LNCaP clone FGC (cell line): ENCODE data around the gene SLC16A3.

ENCODE experiments used
- DNase-seq: peaks from one replicate; pipeline ENCODE4 v3.0.0-alpha.2; 2011; ENCODE audit warnings: low read depth
- H3K4me3 ChIP-seq: 2 replicates; pipeline ENCODE4 v1.5.1; 2011; ENCODE audit warnings: mild to moderate bottlenecking, low read depth, low read length, control low read depth
- CTCF ChIP-seq: IDR thresholded peaks from 2 replicates; pipeline ENCODE4 v1.5.1; 2012; ENCODE audit warnings: mild to moderate bottlenecking; ENCODE audit not compliant: control insufficient read depth, insufficient read depth; ENCODE audit errors: extremely low read depth

Gene SLC16A3

GRCh38 chr17:82198092-82198491, 30.8 kb upstream of the SLC16A3 start:
- TF ChIP-seq CTCF, result no peak
- H3K4me3 ChIP-seq, result no peak overlapping the region
- DNase-seq, result no peak

GRCh38 chr17:82199496-82199895, 29.3 kb upstream of the SLC16A3 start:
- TF ChIP-seq CTCF, result no peak
- H3K4me3 ChIP-seq, result no peak overlapping the region
- DNase-seq, result no peak

- DNase-seq, result no peak
- H3K4me3 ChIP-seq, result no peak overlapping the region
These were observed 28.7 kb upstream of the SLC16A3 start for GRCh38 chr17:82200135-82200534.

GRCh38 chr17:82200743-82201497, 27.9 kb upstream of the SLC16A3 start:
- no peak for TF ChIP-seq CTCF
- no peak overlapping the region for H3K4me3 ChIP-seq
- no peak for DNase-seq

More at GRCh38 chr17:82200135-82200534, 28.7 kb upstream of the SLC16A3 start:
- TF ChIP-seq CTCF, result no peak

- no peak for TF ChIP-seq CTCF
- no peak for DNase-seq
- H3K4me3 ChIP-seq, result no peak overlapping the region
These were observed 27.3 kb upstream of the SLC16A3 start for GRCh38 chr17:82201498-82201910.

GRCh38 chr17:82202981-82203380, 25.9 kb upstream of the SLC16A3 start:
- DNase-seq, result no peak
- no peak overlapping the region for H3K4me3 ChIP-seq
- no peak for TF ChIP-seq CTCF

GRCh38 chr17:82203920-82204319, 24.9 kb upstream of the SLC16A3 start:
- DNase-seq, result no peak
- TF ChIP-seq CTCF, result no peak
- H3K4me3 ChIP-seq, result no peak overlapping the region
